Activated CD4-positive, CD25-positive, alpha-beta regulatory T cell (primary cell): ENCODE results near the gene CWH43.
"Not testable (repeated sequence)": the region's sequence is repeated elsewhere in the genome, so short reads cannot be mapped to it uniquely, and the experiment has no call there.

Experiments
- DNase-seq, 4 experiments: peaks; one replicate each; lab custom pipeline; 2025; lab: John Stamatoyannopoulos, UW

Gene CWH43

GRCh38 chr4:48976041-48976440 is 10.0 kb upstream of the CWH43 start:
- DNase-seq, result no peak

GRCh38 chr4:48979914-48980579 is 6.0 kb upstream of the CWH43 start:
- DNase-seq, result no peak

- DNase-seq, result not testable (repeated sequence)
Measured at GRCh38 chr4:48984005-48984404, 2.1 kb upstream of the CWH43 start.

GRCh38 chr4:48985602-48985975 is 486 bp upstream of the CWH43 start:
- DNase-seq, result no peak

- DNase-seq, result no peak
Measured at GRCh38 chr4:48986654-48987164, 634 bp downstream of the CWH43 start.

GRCh38 chr4:48989461-48990203 is 3.6 kb downstream of the CWH43 start:
- DNase-seq, result no peak

- DNase-seq, result no peak
Measured at GRCh38 chr4:48991357-48991756, 5.3 kb downstream of the CWH43 start.

- DNase-seq, result no peak
Measured at GRCh38 chr4:48997962-48998361, 11.9 kb downstream of the CWH43 start.

- DNase-seq, result no peak
Measured at GRCh38 chr4:48998440-48998839, 12.4 kb downstream of the CWH43 start.

GRCh38 chr4:49000806-49001205 is 14.7 kb downstream of the CWH43 start:
- DNase-seq, result no peak

- no peak for DNase-seq
Measured at GRCh38 chr4:49002931-49003330, 16.9 kb downstream of the CWH43 start.

GRCh38 chr4:49018718-49019295 is 32.7 kb downstream of the CWH43 start:
- no peak for DNase-seq

GRCh38 chr4:49032440-49033161 is 46.5 kb downstream of the CWH43 start:
- DNase-seq, result no peak

- DNase-seq, result no peak
Measured at GRCh38 chr4:49036528-49036927, 50.5 kb downstream of the CWH43 start.

GRCh38 chr4:49044270-49044669 is 58.2 kb downstream of the CWH43 start:
- no peak for DNase-seq

GRCh38 chr4:49058306-49058705 is 72.2 kb downstream of the CWH43 start:
- DNase-seq, result no peak

GRCh38 chr4:49063670-49064069 is 77.6 kb downstream of the CWH43 start:
- DNase-seq, result no peak

GRCh38 chr4:49072196-49072595 is 86.1 kb downstream of the CWH43 start:
- not testable (repeated sequence) for DNase-seq

- DNase-seq, result not testable (repeated sequence)
Measured at GRCh38 chr4:49091883-49092282, 105.8 kb downstream of the CWH43 start.

GRCh38 chr4:49092608-49093135 is 106.6 kb downstream of the CWH43 start:
- not testable (repeated sequence) for DNase-seq

GRCh38 chr4:49096215-49096614 is 110.1 kb downstream of the CWH43 start:
- DNase-seq, result not testable (repeated sequence)

GRCh38 chr4:49096627-49097026 is 110.6 kb downstream of the CWH43 start:
- not testable (repeated sequence) for DNase-seq
